ENCODE results near the gene ZDHHC3. TPM values are rescaled to one million over a fixed set of nuclear protein-coding genes. Genes with fewer than 3 reads are reported as not detected.
A peak's percentile ranks its signal among the peaks of the same experiment; 100 is the strongest.

ZDHHC3 gene
- total RNA-seq, 2 donors from 2014 or later = 63.7 to 69.7 TPM

- Histone ChIP-seq H3K9me3 (ENCODE audit: control insufficient read depth, low read length) (no peaks in the 10 kb centered on the region), H3K4me1 (ENCODE audit: control insufficient read depth, insufficient read depth, low read length) (peaks cover 12% of the 10 kb centered on the region), H3K27me3 (ENCODE audit: control insufficient read depth, insufficient read depth, low read length, poor library complexity, severe bottlenecking) (no peaks in the 10 kb centered on the region), H3K27ac (ENCODE audit: low read depth, low read length) (no peak overlapping the region), H3K36me3 (ENCODE audit: control insufficient read depth, insufficient read depth, low read length) (peaks cover 71% of the 10 kb centered on the region), H3K4me3 (ENCODE audit: low read length) (no peak overlapping the region), H3K9ac (ENCODE audit: extremely low read depth, low read length, poor library complexity, severe bottlenecking) (no peak overlapping the region)
- no peak for DNase-seq
- H3K9me3 Mint-ChIP-seq = peaks cover 2% of the 10 kb centered on the region
- peaks cover 3% of the 10 kb centered on the region for H3K4me1 Mint-ChIP-seq
- no peak overlapping the region for H3K4me3 Mint-ChIP-seq
- WGBS, 2 experiments (ENCODE audit: insufficient coverage in 1 of 2, insufficient read length in 1 of 2) = 88 to 91% methylated on average over 6 to 7 of the region's 7 CpGs
- H3K27ac Mint-ChIP-seq = no peak overlapping the region
- no peaks in the 10 kb centered on the region for H3K27me3 Mint-ChIP-seq (ENCODE audit: insufficient read depth)
- TF ChIP-seq, protein P1, sequence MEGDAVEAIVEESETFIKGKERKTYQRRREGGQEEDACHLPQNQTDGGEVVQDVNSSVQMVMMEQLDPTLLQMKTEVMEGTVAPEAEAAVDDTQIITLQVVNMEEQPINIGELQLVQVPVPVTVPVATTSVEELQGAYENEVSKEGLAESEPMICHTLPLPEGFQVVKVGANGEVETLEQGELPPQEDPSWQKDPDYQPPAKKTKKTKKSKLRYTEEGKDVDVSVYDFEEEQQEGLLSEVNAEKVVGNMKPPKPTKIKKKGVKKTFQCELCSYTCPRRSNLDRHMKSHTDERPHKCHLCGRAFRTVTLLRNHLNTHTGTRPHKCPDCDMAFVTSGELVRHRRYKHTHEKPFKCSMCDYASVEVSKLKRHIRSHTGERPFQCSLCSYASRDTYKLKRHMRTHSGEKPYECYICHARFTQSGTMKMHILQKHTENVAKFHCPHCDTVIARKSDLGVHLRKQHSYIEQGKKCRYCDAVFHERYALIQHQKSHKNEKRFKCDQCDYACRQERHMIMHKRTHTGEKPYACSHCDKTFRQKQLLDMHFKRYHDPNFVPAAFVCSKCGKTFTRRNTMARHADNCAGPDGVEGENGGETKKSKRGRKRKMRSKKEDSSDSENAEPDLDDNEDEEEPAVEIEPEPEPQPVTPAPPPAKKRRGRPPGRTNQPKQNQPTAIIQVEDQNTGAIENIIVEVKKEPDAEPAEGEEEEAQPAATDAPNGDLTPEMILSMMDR (conservative IDR thresholded peaks at IDR 0.05) = no peak
- peaks cover 64% of the 10 kb centered on the region for H3K36me3 Mint-ChIP-seq (ENCODE audit: low read depth)
Observed at GRCh38 chr3:45011756-45012508, 36.0 kb upstream of the ZDHHC3 start.

DNA sequence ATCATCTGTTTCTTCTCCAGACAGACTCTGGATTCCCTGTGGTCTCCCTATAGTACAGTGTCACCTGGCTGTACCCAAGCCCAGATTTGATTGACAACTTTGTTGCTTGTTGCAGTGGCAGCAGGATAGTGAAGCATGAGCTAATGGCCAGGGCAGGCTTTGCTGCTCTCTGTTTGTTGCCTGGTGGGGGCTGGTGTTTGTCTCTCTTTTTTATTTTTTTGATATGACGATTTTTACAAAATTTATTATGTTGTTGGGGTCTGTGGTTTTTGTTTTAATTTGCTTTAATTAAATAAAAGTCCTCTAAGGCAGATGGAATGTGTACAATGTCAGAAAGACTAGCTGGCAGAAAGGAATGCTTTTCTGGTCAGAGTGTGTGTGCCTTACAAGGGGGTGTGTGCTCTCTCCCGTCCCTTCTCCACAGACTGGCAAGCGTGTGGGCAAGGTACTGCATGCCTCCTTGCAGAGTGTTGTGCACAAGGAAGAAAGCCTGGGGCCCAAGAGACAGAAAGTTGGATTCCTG is 34.9 kb upstream of the ZDHHC3 start:
- H3K4me1 Mint-ChIP-seq = peaks cover 3% of the 10 kb centered on the region
- H3K27ac Mint-ChIP-seq = peak overlapping the region; percentile 66
- no peak overlapping the region for H3K9ac ChIP-seq (ENCODE audit: extremely low read depth, low read length, poor library complexity, severe bottlenecking)

DNA sequence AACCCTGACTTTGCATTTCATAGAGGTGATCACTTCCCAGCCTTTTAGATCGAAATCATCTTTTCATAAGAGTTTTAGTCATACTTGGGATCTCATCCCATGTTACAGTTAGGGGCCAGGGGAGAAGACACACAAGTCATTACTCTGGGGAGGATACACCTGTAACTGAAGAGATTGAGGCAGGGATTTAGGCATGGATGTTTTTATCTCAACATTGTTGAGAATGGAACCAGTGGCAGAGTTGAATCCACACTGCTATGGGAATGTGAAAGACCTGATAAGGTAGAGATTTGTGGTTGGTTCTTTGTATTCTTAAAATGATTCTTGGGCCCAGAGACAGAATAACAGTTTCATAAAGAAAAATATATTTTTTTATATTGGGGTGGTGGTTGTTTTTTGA is 33.9 kb upstream of the ZDHHC3 start:
- Histone ChIP-seq H3K9me3 (ENCODE audit: control insufficient read depth, low read length) (peaks cover 10% of the 10 kb centered on the region), H3K36me3 (ENCODE audit: control insufficient read depth, insufficient read depth, low read length) (peaks cover 70% of the 10 kb centered on the region), H3K9ac (ENCODE audit: extremely low read depth, low read length, poor library complexity, severe bottlenecking) (no peak overlapping the region), H3K27ac (ENCODE audit: low read depth, low read length) (no peak overlapping the region), H3K27me3 (ENCODE audit: control insufficient read depth, insufficient read depth, low read length, poor library complexity, severe bottlenecking) (no peaks in the 10 kb centered on the region), H3K4me3 (ENCODE audit: low read length) (no peak overlapping the region), H3K4me1 (ENCODE audit: control insufficient read depth, insufficient read depth, low read length) (peaks cover 12% of the 10 kb centered on the region)
- H3K4me3 Mint-ChIP-seq = no peak overlapping the region
- H3K4me1 Mint-ChIP-seq = peaks cover 3% of the 10 kb centered on the region
- no peak for DNase-seq
- TF ChIP-seq, protein P1 (conservative IDR thresholded peaks at IDR 0.05) = no peak
- 96% methylated on average over 1 of the region's 1 CpG; no CpG with 5 or more reads in 1 of the 2 experiments for WGBS, 2 experiments (ENCODE audit: insufficient coverage in 1 of 2, insufficient read length in 1 of 2)
- peaks cover 14% of the 10 kb centered on the region for H3K9me3 Mint-ChIP-seq
- H3K27ac Mint-ChIP-seq = no peak overlapping the region
- H3K27me3 Mint-ChIP-seq (ENCODE audit: insufficient read depth) = no peaks in the 10 kb centered on the region
- peaks cover 71% of the 10 kb centered on the region for H3K36me3 Mint-ChIP-seq (ENCODE audit: low read depth)

More for the DNA sequence above, 34.9 kb upstream of the ZDHHC3 start:
- Histone ChIP-seq H3K27ac (ENCODE audit: low read depth, low read length) (peak overlapping the region; percentile 16), H3K4me1 (ENCODE audit: control insufficient read depth, insufficient read depth, low read length) (peaks cover 12% of the 10 kb centered on the region), H3K4me3 (ENCODE audit: low read length) (no peak overlapping the region), H3K36me3 (ENCODE audit: control insufficient read depth, insufficient read depth, low read length) (peaks cover 68% of the 10 kb centered on the region), H3K9me3 (ENCODE audit: control insufficient read depth, low read length) (no peaks in the 10 kb centered on the region), H3K27me3 (ENCODE audit: control insufficient read depth, insufficient read depth, low read length, poor library complexity, severe bottlenecking) (no peaks in the 10 kb centered on the region)
- Mint-ChIP-seq H3K9me3 (peaks cover 4% of the 10 kb centered on the region), H3K27me3 (ENCODE audit: insufficient read depth) (no peaks in the 10 kb centered on the region), H3K36me3 (ENCODE audit: low read depth) (peaks cover 67% of the 10 kb centered on the region), H3K4me3 (no peak overlapping the region)
- TF ChIP-seq, protein P1 (conservative IDR thresholded peaks at IDR 0.05) = no peak
- no peak for DNase-seq
- 87 to 100% methylated on average over 2 to 3 of the region's 3 CpGs for WGBS, 2 experiments (ENCODE audit: insufficient coverage in 1 of 2, insufficient read length in 1 of 2)

Data from endodermal cell (in vitro differentiated cells).